Lung (tissue), 12 donors: Measurements from ENCODE around the gene PRLR. TPM values are rescaled to one million over a fixed set of nuclear protein-coding genes. Genes with fewer than 3 reads are reported as not detected.

Experiments used
- ATAC-seq: fragments of 200-7000 bp; cut with Tn5 transposase; one replicate; pipeline ENCODE4 v1.9.1; 2020; ENCODE audit warnings: moderate number of reproducible peaks; ENCODE audit not compliant: insufficient read depth, low FRiP score
- DNase-seq, 3 donors: peaks; one replicate each; pipeline ENCODE4 v3.0.0-alpha.2; 2013 to 2017
- H3K27ac ChIP-seq, 2 donors: one replicate each; pipeline ENCODE4 v1.5.1; 2013; ENCODE audit warnings: mild to moderate bottlenecking in 2 of 2, moderate library complexity in 2 of 2, control low read depth in 1 of 2, inconsistent platforms in 1 of 2, low read depth in 1 of 2, low read length in 1 of 2
- H3K27me3 ChIP-seq, 3 donors: one replicate each; pipeline ENCODE4 v1.5.1; 2013; ENCODE audit warnings: low read length in 2 of 3; ENCODE audit not compliant: control insufficient read depth in 3 of 3, insufficient read depth in 3 of 3
- H3K36me3 ChIP-seq, 4 donors: one replicate each; pipeline ENCODE4 v1.5.1; 2013; ENCODE audit warnings: low read length in 4 of 4, mild to moderate bottlenecking in 1 of 4, moderate library complexity in 1 of 4; ENCODE audit not compliant: control insufficient read depth in 4 of 4, insufficient read depth in 4 of 4
- H3K4me1 ChIP-seq, 5 donors: one replicate each; pipeline ENCODE4 v1.5.1; 2013; ENCODE audit warnings: low read length in 5 of 5, mild to moderate bottlenecking in 2 of 5, moderate library complexity in 1 of 5; ENCODE audit not compliant: control insufficient read depth in 5 of 5, insufficient read depth in 5 of 5
- H3K4me3 ChIP-seq: one replicate; pipeline ENCODE4 v1.5.1; 2013; ENCODE audit warnings: mild to moderate bottlenecking, control low read depth, moderate library complexity
- H3K9ac ChIP-seq, 2 donors: one replicate each; pipeline ENCODE4 v1.5.1; 2013; ENCODE audit warnings: low read length in 2 of 2, control low read depth in 1 of 2; ENCODE audit not compliant: insufficient read depth in 1 of 2
- H3K9me3 ChIP-seq, 4 donors: one replicate each; pipeline ENCODE4 v1.5.1; 2013; ENCODE audit warnings: low read length in 3 of 4, mild to moderate bottlenecking in 1 of 4, moderate library complexity in 1 of 4; ENCODE audit not compliant: control insufficient read depth in 4 of 4, insufficient read depth in 3 of 4
- WGBS, 2 donors: extraction: QIAGEN DNeasy Blood & Tissue Kit; methylation state at CpG; one replicate each; pipeline ENCODE4 v1.1.7; 2013; 5-methylcytosine and 5-hydroxymethylcytosine counted together
- polyA plus RNA-seq, 2 donors: library from polyadenylated mRNA; stranded (reverse); fragments of 200-250 nt; gene quantifications; one replicate each; pipeline ENCODE4 v1.2.1, GENCODE V29; 2013
- total RNA-seq, 2 donors: library from RNA; depleted of rRNA in 1 of 2; stranded (reverse); fragments of >200 nt in 1 of 2; gene quantifications; one replicate each; pipeline ENCODE4 v1.2.1, GENCODE V29; 2014 to 2021
- TF ChIP-seq, protein P1 (sequence below): IDR thresholded peaks from 2 replicates; pipeline ENCODE4 v1.5.1; 2012; ENCODE audit warnings: mild to moderate bottlenecking; ENCODE audit errors: control extremely low read depth, extremely low read depth
- donor health status: control.
- donor health status: control.
- donor health status: Bipolar disorder and iron deficiency.
- donor health status: healthy.
- donor health status: DM: yes; HTN: yes; CAD: no.

PRLR gene
- total and polyA plus RNA-seq, 4 donors, result 0.02 to 3.4 (median 0.76) TPM

DNA sequence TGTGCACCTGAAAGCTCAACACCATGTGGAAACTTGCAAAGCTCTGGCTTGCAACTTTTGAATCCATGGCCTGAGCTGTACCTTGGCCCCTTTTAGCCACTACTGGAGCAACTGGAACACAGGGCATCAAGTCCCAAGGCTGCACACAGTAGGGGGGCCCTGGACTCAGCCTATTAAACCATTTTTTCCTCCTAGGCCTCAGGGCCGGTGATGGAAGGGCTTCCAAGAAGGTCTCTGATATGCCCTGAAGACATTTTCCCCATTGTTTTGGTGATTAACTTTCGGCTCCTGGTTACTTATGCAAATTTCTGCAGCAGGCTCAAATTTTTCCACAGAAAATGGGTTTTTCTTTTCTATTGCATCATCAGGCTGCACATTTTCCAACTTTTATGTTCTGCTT is 22.7 kb upstream of the PRLR start:
- no peaks in the 10 kb centered on the region for H3K27me3 ChIP-seq
- WGBS, 2 donors, result 95 to 98% methylated on average over 2 of the region's 2 CpGs
- TF ChIP-seq, protein P1, sequence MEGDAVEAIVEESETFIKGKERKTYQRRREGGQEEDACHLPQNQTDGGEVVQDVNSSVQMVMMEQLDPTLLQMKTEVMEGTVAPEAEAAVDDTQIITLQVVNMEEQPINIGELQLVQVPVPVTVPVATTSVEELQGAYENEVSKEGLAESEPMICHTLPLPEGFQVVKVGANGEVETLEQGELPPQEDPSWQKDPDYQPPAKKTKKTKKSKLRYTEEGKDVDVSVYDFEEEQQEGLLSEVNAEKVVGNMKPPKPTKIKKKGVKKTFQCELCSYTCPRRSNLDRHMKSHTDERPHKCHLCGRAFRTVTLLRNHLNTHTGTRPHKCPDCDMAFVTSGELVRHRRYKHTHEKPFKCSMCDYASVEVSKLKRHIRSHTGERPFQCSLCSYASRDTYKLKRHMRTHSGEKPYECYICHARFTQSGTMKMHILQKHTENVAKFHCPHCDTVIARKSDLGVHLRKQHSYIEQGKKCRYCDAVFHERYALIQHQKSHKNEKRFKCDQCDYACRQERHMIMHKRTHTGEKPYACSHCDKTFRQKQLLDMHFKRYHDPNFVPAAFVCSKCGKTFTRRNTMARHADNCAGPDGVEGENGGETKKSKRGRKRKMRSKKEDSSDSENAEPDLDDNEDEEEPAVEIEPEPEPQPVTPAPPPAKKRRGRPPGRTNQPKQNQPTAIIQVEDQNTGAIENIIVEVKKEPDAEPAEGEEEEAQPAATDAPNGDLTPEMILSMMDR, result no peak

DNA sequence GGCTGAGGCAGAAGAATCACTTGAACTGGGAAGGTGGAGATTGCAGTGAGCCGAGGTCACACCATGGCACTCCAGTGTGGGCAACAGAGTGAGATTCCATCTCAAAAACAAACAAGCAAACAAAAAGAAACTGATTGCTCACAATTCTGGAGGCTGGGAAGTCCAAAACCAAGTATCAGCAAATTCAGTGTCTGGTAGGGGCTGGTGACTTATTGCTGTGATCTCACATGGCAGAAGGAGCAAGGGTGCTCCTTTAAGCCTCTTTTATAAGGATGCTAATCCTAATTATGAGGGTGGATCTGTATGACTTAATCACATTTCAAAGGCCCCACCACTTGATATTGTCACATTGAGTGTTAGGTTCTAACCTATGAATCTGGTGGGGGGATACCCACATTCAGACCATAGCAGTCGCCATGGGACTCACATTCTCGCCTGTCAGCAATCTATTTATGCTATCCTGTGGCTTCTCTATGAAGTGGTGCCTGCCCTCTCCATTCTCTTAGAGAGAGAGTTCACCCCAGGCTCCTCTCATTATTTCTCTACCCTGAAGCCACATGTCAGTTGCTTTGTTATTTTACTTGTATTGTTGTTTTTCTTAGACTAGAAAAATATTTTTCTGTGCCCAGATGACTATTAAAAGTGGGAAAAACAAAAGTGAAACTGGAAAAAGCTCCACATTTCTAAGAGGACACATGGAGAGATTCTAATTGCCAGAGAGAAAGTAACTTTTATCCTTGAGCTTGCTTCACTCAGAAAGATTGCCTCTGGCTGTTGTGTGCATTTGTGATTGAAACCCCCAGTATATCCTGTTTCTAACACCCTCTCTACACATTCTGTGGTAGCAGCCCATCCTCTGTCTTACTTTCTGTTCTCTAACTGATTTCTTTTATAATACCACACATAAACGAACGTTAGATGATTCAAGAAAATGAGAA is 18.8 kb upstream of the PRLR start:
- no peaks in the 10 kb centered on the region for H3K27me3 ChIP-seq
- H3K36me3 ChIP-seq, result no peaks in the 10 kb centered on the region
- no peak overlapping the region for H3K27ac ChIP-seq
- H3K4me1 ChIP-seq, result peaks cover 0 to 14% (median 0%) of the 10 kb centered on the region in 5 donors
- ATAC-seq (no peak), DNase-seq (no peak)
- 76 to 85% methylated on average over 5 of the region's 5 CpGs for WGBS, 2 donors
- no peak overlapping the region for H3K9ac ChIP-seq
- no peak overlapping the region for H3K4me3 ChIP-seq
- H3K9me3 ChIP-seq, result peaks cover 0 to 6% (median 3%) of the 10 kb centered on the region in 4 donors
- TF ChIP-seq, protein P1, result no peak

More for the DNA sequence above, 22.7 kb upstream of the PRLR start:
- no peak for DNase-seq
- no peak overlapping the region for H3K27ac ChIP-seq
- no peaks in the 10 kb centered on the region for H3K4me1 ChIP-seq
- no peak for ATAC-seq
- no peaks in the 10 kb centered on the region for H3K36me3 ChIP-seq
- no peak overlapping the region for H3K4me3 ChIP-seq
- peaks cover 0 to 10% (median 5%) of the 10 kb centered on the region in 4 donors for H3K9me3 ChIP-seq
- no peak overlapping the region for H3K9ac ChIP-seq

DNA sequence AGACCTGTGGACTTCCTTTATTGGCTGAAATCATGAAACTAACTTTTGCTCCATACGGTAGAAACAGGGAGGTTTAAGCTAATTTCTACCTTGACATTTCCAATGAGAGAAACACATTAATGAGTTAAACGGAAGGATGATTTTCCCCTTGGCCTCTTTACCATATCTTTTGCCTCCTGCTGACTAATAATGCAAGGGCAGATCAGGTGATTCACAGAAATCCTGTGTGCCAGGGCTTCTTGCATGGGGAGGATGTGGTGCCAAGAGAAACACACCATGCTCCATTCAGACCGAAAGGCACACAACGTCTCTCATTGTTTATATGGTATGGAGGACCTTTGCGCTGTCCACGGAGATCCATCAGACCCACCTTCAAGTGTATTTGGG is 17.4 kb upstream of the PRLR start:
- WGBS, 2 donors, result 81 to 89% methylated on average over 6 of the region's 6 CpGs
- TF ChIP-seq, protein P1, result no peak
- Histone ChIP-seq H3K36me3 (no peaks in the 10 kb centered on the region), H3K9me3 (peaks cover 0 to 3% (median 0%) of the 10 kb centered on the region in 4 donors), H3K27me3 (no peaks in the 10 kb centered on the region), H3K9ac (no peak overlapping the region), H3K4me3 (no peak overlapping the region), H3K27ac (no peak overlapping the region), H3K4me1 (peaks cover 0 to 14% (median 0%) of the 10 kb centered on the region in 5 donors)
- no peak for DNase-seq
- no peak for ATAC-seq
